Stimulated activated naive B cell treated with anti-CD40 and anti-IgM and Interleukin-4, amounts not matched to agents 10 μg/mL and 1 μg/mL and 100 μg/mL, for 72 hours (primary cell): Measurements from ENCODE around the gene PPP1R3D.
"Not testable (repeated sequence)": the region's sequence is repeated elsewhere in the genome, so short reads cannot be mapped to it uniquely, and the experiment has no call there.

Source experiments
- ATAC-seq, 2 donors: fragments of 150-1000 bp; cut with Tn5 transposase; replicated peaks; 2 replicates each; pipeline ENCODE4 v1.10.0; 2021; ENCODE audit warnings: moderate library complexity in 1 of 2
- DNase-seq: peaks from one replicate; pipeline ENCODE4 v3.0.0; 2021
- H3K27ac Mint-ChIP-seq: one replicate; pipeline ENCODE4 v1.8.0; 2022; ENCODE audit warnings: mild to moderate bottlenecking, mixed read lengths
- H3K27me3 Mint-ChIP-seq, 2 donors: one replicate each; pipeline ENCODE4 v1.8.0; 2022; ENCODE audit warnings: mixed read lengths in 2 of 2
- H3K36me3 Mint-ChIP-seq, 2 donors: one replicate each; pipeline ENCODE4 v1.8.0; 2022; ENCODE audit warnings: mixed read lengths in 2 of 2, mild to moderate bottlenecking in 1 of 2
- H3K4me1 Mint-ChIP-seq, 2 donors: one replicate each; pipeline ENCODE4 v1.8.0; 2022; ENCODE audit warnings: mixed read lengths in 2 of 2, mild to moderate bottlenecking in 1 of 2
- H3K4me3 Mint-ChIP-seq, 2 donors: one replicate each; pipeline ENCODE4 v1.8.0; 2022; ENCODE audit warnings: mild to moderate bottlenecking in 2 of 2, mixed read lengths in 2 of 2, moderate library complexity in 1 of 2
- H3K9me3 Mint-ChIP-seq, 2 donors: one replicate each; pipeline ENCODE4 v1.8.0; 2022; ENCODE audit warnings: mixed read lengths in 2 of 2, mild to moderate bottlenecking in 1 of 2

Gene PPP1R3D

DNA sequence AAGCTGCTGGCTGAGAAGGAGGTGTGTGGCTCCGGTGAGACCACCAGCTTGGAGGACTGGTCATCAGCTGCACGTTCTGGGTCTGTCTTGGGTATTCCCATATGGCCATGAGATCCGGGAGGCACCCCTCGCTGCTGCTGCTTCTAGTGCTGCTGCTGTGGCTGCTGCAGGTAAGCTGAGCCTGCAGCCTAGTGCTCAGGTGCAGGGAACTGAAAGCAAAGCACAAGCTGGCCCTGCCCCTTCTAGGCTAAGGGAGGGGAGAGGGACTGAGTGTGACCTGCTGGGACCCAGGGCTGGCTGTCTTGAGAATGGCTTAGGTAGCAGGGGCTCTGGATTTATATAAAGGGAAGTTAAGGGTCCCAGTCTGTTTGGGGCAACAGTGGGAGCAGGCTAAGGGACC lies 18.5 kb upstream of the PPP1R3D start:
- Mint-ChIP-seq H3K9me3 (no peaks in the 10 kb centered on the region), H3K27ac (no peak overlapping the region), H3K4me1 (no peaks in the 10 kb centered on the region), H3K27me3 (no peaks in the 10 kb centered on the region), H3K36me3 (peaks cover 8 to 25% of the 10 kb centered on the region in 2 donors), H3K4me3 (no peak overlapping the region)
- ATAC-seq (no peak), DNase-seq (no peak)

- no peak for DNase-seq
- no peaks in the 10 kb centered on the region for H3K27me3 Mint-ChIP-seq
Measured at GRCh38 chr20:59958123-59958522, 18.0 kb upstream of the PPP1R3D start, which contains the start of gene CDH26. Gene CDH26 (plus strand): TSS chr20:59958423. CDS start chr20:59958727, 304 bp downstream.

GRCh38 chr20:59957568-59957967 lies 17.5 kb upstream of the PPP1R3D start:
- H3K4me1 Mint-ChIP-seq, H3K27ac Mint-ChIP-seq, DNase-seq, H3K9me3 Mint-ChIP-seq, H3K4me3 Mint-ChIP-seq, ATAC-seq, H3K27me3 Mint-ChIP-seq: not testable (repeated sequence)
- peaks cover 8 to 26% of the 10 kb centered on the region in 2 donors for H3K36me3 Mint-ChIP-seq

More at GRCh38 chr20:59958123-59958522, 18.0 kb upstream of the PPP1R3D start, which contains the start of gene CDH26:
- H3K4me1 Mint-ChIP-seq: no peaks in the 10 kb centered on the region
- peaks cover 8 to 25% of the 10 kb centered on the region in 2 donors for H3K36me3 Mint-ChIP-seq
- H3K27ac Mint-ChIP-seq: no peak within 1 kb of the TSS
- no peak within 1 kb of the TSS for H3K4me3 Mint-ChIP-seq
- no peaks in the 10 kb centered on the region for H3K9me3 Mint-ChIP-seq
- no peak for ATAC-seq

GRCh38 chr20:59955131-59955796 lies 15.2 kb upstream of the PPP1R3D start:
- peak in 1 of 2 donors; percentile 31 for ATAC-seq
- Mint-ChIP-seq H3K4me1 (peaks cover 0 to 11% of the 10 kb centered on the region in 2 donors), H3K27me3 (no peaks in the 10 kb centered on the region), H3K36me3 (peaks cover 12 to 23% of the 10 kb centered on the region in 2 donors), H3K27ac (no peak overlapping the region), H3K9me3 (no peaks in the 10 kb centered on the region), H3K4me3 (no peak overlapping the region)
- DNase-seq: no peak

DNA sequence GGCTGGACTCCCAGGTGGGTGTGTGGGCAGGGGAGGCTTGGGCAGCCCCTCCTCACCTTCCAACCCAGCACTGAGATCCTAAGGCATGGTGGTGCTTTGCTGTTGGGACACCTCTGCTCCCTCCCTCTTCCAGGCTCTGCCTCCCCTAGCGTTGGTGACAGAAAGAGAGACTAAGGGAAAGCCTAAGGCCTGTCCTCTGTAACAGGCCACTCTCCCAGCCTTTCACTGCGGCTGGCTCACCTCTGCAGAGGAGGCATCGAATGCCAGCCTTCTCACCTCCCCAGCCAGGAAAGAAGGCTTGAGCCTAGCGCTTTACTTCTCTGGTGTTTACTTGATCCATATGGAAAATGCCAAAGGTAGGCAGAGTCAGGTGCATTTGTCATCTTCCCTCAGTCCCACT lies 14.6 kb upstream of the PPP1R3D start:
- Mint-ChIP-seq H3K27me3 (no peaks in the 10 kb centered on the region), H3K36me3 (peaks cover 11 to 18% of the 10 kb centered on the region in 2 donors), H3K4me1 (peaks cover 0 to 11% of the 10 kb centered on the region in 2 donors), H3K4me3 (no peak overlapping the region), H3K27ac (no peak overlapping the region), H3K9me3 (no peaks in the 10 kb centered on the region)
- no peak for DNase-seq
- ATAC-seq: no peak

DNA sequence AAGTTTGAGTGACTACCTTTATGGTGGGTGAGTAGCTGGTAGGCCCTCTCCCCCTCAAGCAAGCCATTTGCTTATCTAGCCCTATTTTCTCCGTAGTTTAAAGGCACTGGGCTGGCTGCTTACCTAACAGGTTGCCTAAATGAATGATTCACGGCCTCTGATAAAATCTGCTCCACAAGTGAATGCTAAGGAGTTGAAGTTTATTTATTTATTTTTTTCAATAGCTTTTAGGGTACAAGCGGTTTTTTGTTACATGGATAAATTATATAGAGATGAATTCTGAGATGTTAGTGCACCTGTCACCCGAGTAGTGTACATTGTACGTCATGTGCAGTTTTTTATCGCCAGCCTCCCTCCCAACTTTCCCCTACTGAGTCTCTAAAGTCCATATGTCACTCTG lies 9.8 kb upstream of the PPP1R3D start:
- no peak overlapping the region for H3K27ac Mint-ChIP-seq
- DNase-seq (no peak), ATAC-seq (no peak)
- H3K4me3 Mint-ChIP-seq: no peak overlapping the region
- H3K4me1 Mint-ChIP-seq: peaks cover 4 to 20% of the 10 kb centered on the region in 2 donors
- no peaks in the 10 kb centered on the region for H3K27me3 Mint-ChIP-seq
- peaks cover 7 to 8% of the 10 kb centered on the region in 2 donors for H3K36me3 Mint-ChIP-seq
- no peaks in the 10 kb centered on the region for H3K9me3 Mint-ChIP-seq

DNA sequence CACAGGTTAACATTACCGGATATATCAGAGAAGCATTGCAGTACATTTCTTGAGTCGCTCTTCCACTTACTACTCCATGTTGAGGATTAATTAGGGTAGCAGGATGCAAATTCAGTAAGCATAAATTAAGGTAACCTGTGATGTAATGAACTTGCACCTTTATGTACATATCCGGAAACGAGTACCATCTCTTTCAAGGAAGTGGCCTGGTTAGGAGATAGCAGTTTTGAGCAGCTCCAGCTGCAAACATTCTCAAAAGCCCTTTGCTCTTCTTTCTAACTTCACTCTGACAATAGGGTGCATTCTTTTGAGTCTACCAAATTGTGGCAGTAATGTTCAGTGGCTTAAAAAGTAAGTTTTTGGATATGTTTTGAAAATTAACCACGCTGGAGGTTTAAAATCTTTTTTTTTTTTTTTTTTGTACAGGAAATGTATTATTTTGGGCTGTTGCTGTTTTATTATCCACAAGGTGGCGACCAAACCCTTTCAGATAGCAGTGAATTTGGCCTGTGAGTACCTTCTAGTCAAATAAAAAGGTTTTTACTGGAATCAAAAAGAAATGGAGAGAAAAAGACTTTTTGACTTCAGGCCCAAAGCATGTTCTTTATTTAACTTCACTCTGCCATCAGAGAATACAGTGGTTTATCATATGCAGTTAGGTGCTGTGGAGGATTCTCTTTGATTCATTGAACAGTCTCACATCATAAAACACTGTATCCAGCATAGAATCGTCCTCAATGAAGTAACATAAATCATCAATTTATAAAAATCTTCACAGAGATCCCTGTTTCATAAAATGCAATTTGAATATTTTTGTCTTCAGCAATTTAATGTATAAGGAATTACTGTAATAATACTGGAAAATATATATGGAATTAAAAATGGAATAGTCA lies 9.0 kb upstream of the PPP1R3D start:
- Mint-ChIP-seq H3K9me3 (no peaks in the 10 kb centered on the region), H3K36me3 (peaks cover 12 to 15% of the 10 kb centered on the region in 2 donors), H3K27me3 (no peaks in the 10 kb centered on the region), H3K27ac (peak overlapping the region; percentile 51), H3K4me3 (peak overlapping the region in 1 of 2 donors; percentile 14), H3K4me1 (peaks cover 4 to 20% of the 10 kb centered on the region in 2 donors)
- DNase-seq (no peak), ATAC-seq (peak; percentile 52 to 55)

DNA sequence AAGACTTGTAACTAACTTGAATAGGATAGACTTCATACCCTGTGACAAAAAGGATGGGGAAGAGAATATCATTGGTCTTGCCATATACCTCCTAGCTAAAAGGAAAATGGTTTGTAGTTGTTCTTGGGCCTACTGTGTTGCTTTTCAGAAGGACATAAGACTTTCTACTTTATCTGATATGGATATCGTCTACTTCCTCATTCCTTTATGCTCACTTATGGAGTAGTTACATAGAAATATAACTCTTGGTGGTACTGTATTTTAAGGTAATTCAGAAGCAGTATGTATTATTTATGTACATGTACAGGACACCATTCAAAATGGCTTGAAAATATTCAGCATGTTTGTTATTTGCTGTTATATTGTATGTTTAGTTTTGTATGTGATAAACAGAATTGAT lies 8.1 kb upstream of the PPP1R3D start:
- no peak for DNase-seq
- Mint-ChIP-seq H3K4me1 (peaks cover 4 to 20% of the 10 kb centered on the region in 2 donors), H3K4me3 (no peak overlapping the region), H3K27ac (no peak overlapping the region), H3K9me3 (no peaks in the 10 kb centered on the region), H3K27me3 (no peaks in the 10 kb centered on the region), H3K36me3 (peaks cover 12 to 16% of the 10 kb centered on the region in 2 donors)
- ATAC-seq: no peak

DNA sequence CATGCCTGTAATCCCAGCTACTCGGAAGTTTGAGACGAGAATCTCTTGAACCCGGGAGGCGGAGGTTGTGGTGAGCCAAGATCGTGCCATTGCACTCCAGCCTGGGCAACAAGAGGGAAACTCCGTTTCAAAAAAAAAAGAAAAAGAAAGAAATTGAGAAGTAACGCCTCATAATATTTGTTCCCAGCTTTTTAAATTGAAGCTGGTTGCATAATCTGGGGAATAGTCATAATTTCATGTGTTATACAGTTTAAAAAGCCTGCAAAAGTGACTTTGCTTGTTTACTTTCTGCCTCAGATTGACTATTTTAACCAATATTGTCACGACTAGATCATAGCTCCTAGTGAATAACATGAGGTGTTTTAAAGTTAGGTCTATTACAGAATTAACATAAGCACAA lies 7.3 kb upstream of the PPP1R3D start:
- ATAC-seq: no peak
- Mint-ChIP-seq H3K27me3 (no peaks in the 10 kb centered on the region), H3K36me3 (peaks cover 12% of the 10 kb centered on the region in 2 donors), H3K4me3 (no peak overlapping the region), H3K9me3 (no peaks in the 10 kb centered on the region), H3K27ac (no peak overlapping the region), H3K4me1 (peaks cover 4 to 20% of the 10 kb centered on the region in 2 donors)
- no peak for DNase-seq

DNA sequence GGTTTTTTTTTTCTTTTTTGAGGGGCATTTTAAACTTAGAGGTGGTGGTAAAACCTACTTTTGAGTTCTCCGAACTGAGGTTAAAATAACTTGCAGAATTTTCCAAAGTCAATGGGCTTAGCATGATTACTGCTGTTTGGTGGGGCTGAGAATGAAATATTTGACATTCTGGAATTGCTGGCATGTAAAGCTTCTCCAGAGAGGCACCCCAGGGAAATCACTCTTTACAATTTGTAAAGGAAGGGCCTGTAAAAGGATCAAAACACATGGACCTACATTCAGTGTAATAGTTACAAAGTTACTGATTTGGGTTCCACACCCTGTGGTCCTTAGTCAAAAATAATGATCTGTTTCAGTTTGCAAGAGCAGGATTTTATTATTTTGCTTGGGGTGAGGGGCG lies 5.6 kb upstream of the PPP1R3D start:
- Mint-ChIP-seq H3K27ac (no peak overlapping the region), H3K9me3 (no peaks in the 10 kb centered on the region), H3K4me1 (peaks cover 13 to 19% of the 10 kb centered on the region in 2 donors), H3K27me3 (no peaks in the 10 kb centered on the region), H3K36me3 (peaks cover 7 to 8% of the 10 kb centered on the region in 2 donors), H3K4me3 (no peak overlapping the region)
- ATAC-seq (no peak), DNase-seq (no peak)

DNA sequence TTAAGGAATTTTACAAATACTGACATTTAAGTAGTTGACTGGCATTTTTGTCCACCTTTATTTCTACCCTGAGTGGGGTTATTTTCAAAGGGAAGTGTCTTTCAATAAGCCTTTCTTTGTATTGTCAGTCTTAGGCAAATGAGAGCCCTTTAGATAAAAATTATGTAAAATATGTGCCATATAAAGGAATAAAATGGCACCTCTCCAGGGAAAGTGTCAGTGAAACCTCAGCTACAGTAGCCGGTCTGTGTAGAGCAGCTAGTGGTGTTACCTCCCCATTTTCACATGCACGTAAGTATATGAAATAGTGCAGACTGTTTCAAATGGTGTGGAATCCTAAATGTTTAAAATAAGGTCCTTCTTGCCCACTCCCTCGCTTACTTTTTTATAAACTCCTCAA lies 5.1 kb upstream of the PPP1R3D start:
- H3K9me3 Mint-ChIP-seq: no peaks in the 10 kb centered on the region
- peaks cover 7 to 8% of the 10 kb centered on the region in 2 donors for H3K36me3 Mint-ChIP-seq
- H3K27ac Mint-ChIP-seq: no peak overlapping the region
- H3K4me1 Mint-ChIP-seq: peaks cover 13 to 17% of the 10 kb centered on the region in 2 donors
- no peak for DNase-seq
- no peak for ATAC-seq
- H3K27me3 Mint-ChIP-seq: no peaks in the 10 kb centered on the region
- H3K4me3 Mint-ChIP-seq: no peak overlapping the region

DNA sequence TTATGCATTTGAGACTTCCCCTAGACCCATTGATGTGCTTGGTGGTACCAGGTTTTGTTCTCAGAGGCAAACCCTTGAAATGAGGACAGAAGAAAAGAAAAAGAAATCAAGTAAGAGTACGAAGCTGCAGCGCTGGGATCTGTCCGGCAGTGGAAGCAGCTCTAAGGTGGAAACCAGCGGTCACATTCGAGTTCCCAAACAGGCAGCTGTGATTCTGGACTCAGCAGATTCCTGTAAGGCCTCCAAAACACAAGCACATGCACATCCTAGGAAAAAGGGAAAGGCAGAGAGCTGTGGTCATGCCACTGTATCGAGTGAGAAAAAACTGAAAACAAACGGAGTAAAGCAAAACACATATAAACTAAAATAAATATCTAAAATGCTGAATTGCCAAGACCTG lies 4.6 kb upstream of the PPP1R3D start:
- no peak overlapping the region for H3K27ac Mint-ChIP-seq
- no peak for DNase-seq
- H3K36me3 Mint-ChIP-seq: peaks cover 7 to 8% of the 10 kb centered on the region in 2 donors
- no peak for ATAC-seq
- no peak overlapping the region for H3K4me3 Mint-ChIP-seq
- peaks cover 13 to 17% of the 10 kb centered on the region in 2 donors for H3K4me1 Mint-ChIP-seq
- no peaks in the 10 kb centered on the region for H3K27me3 Mint-ChIP-seq
- H3K9me3 Mint-ChIP-seq: no peaks in the 10 kb centered on the region

- Mint-ChIP-seq H3K36me3 (peaks cover 12 to 13% of the 10 kb centered on the region in 2 donors), H3K9me3 (no peaks in the 10 kb centered on the region), H3K4me1 (peaks cover 13 to 19% of the 10 kb centered on the region in 2 donors), H3K4me3 (no peak overlapping the region), H3K27ac (no peak overlapping the region), H3K27me3 (no peaks in the 10 kb centered on the region)
- DNase-seq (no peak), ATAC-seq (no peak)
Measured at GRCh38 chr20:59942245-59942644, 2.1 kb upstream of the PPP1R3D start.

GRCh38 chr20:59940956-59941294 lies 820 bp upstream of the PPP1R3D start:
- DNase-seq (no peak), ATAC-seq (no peak)
- Mint-ChIP-seq H3K9me3 (no peaks in the 10 kb centered on the region), H3K4me1 (peaks cover 13 to 19% of the 10 kb centered on the region in 2 donors), H3K27ac (peak overlapping the region; percentile 99), H3K36me3 (peaks cover 12 to 13% of the 10 kb centered on the region in 2 donors), H3K4me3 (peak overlapping the region; percentile 98 to 99), H3K27me3 (no peaks in the 10 kb centered on the region)

DNA sequence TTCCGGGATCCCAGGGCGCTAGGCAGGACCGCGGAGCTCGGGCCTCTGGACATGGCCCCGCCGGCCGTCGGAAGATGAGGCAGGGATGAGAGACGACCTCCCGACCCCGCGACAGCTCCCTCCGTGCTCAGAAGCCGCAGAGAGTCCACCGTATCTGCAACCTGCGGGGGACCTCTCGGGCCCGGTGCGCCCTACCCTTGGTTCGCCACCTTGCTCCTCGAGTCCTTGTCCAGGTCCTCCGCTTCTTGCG lies 301 bp downstream of the PPP1R3D start:
- peak overlapping the region; percentile 98 to 99 for H3K4me3 Mint-ChIP-seq
- H3K27ac Mint-ChIP-seq: peak overlapping the region; percentile 71
- H3K9me3 Mint-ChIP-seq: no peaks in the 10 kb centered on the region
- H3K4me1 Mint-ChIP-seq: peaks cover 13 to 19% of the 10 kb centered on the region in 2 donors
- H3K27me3 Mint-ChIP-seq: no peaks in the 10 kb centered on the region
- H3K36me3 Mint-ChIP-seq: peaks cover 11 to 13% of the 10 kb centered on the region in 2 donors
- peak; percentile 33 to 38 for ATAC-seq
- DNase-seq: no peak
